HepG2 (cell line): ENCODE data around the gene RPL27A. TPM values are rescaled to one million over a fixed set of nuclear protein-coding genes. Genes with fewer than 3 reads are reported as not detected.

Experiments used
- ESRRA ChIP-seq: sonication (generic); formaldehyde crosslinking; IDR thresholded peaks from 2 replicates; pipeline ENCODE4 v1.5.1; 2020; ENCODE audit warnings: mild to moderate bottlenecking, low read depth, missing genetic modification reagents
- FLYWCH1 ChIP-seq: sonication (generic); formaldehyde crosslinking; IDR thresholded peaks from 2 replicates; pipeline ENCODE4 v1.8.1; 2023; ENCODE audit warnings: mild to moderate bottlenecking, missing genetic modification reagents
- GABPA ChIP-seq, 2 experiments: IDR thresholded peaks; 2 replicates each; pipeline ENCODE4 v1.6.1; 2011 to 2016; ENCODE audit warnings: low read depth in 2 of 2, low read length in 1 of 2, missing biosample characterization in 1 of 2, missing genetic modification characterization in 1 of 2
- GABPB1 ChIP-seq: IDR thresholded peaks from 2 replicates; pipeline ENCODE4 v1.6.1; 2016; ENCODE audit warnings: mild to moderate bottlenecking, missing genetic modification reagents, moderate library complexity, missing compliant biosample characterization
- JUNB ChIP-seq: sonication (generic); formaldehyde crosslinking; IDR thresholded peaks from 2 replicates; pipeline ENCODE4 v1.8.0; 2022; ENCODE audit warnings: missing genetic modification reagents, mild to moderate bottlenecking, borderline replicate concordance
- KDM5A ChIP-seq: fragments of 200-600 bp; sonication (generic); IDR thresholded peaks from 2 replicates; pipeline ENCODE4 v1.7.0; 2018; ENCODE audit warnings: antibody characterized with exemption, mild to moderate bottlenecking, low read length, borderline replicate concordance
- NCOA1 ChIP-seq: sonication (generic); formaldehyde crosslinking; IDR thresholded peaks from 2 replicates; pipeline ENCODE4 v1.9.0; 2021; ENCODE audit warnings: missing genetic modification reagents
- NFYB ChIP-seq: sonication (generic); formaldehyde crosslinking; IDR thresholded peaks from 2 replicates; pipeline ENCODE4 v1.4.0; 2020; ENCODE audit warnings: missing genetic modification reagents
- SP140L ChIP-seq: sonication (generic); formaldehyde crosslinking; IDR thresholded peaks from 2 replicates; pipeline ENCODE4 v1.4.0; 2020; ENCODE audit warnings: missing genetic modification reagents, borderline replicate concordance
- TOPORS ChIP-seq: sonication (generic); formaldehyde crosslinking; IDR thresholded peaks from 2 replicates; pipeline ENCODE4 v1.8.0; 2023; ENCODE audit warnings: mild to moderate bottlenecking, missing genetic modification reagents
- U2AF1 ChIP-seq: fragments of 200-400 bp; formaldehyde crosslinking; optimal IDR thresholded peaks from 2 replicates; pipeline ENCODE3; 2017; ENCODE audit warnings: mild to moderate bottlenecking, low read depth, low read length
- ZBTB8A ChIP-seq: sonication (generic); formaldehyde crosslinking; IDR thresholded peaks from 2 replicates; pipeline ENCODE4 v1.4.0; 2020; ENCODE audit warnings: mild to moderate bottlenecking, low read depth, missing genetic modification reagents, borderline replicate concordance
- ZNF263 ChIP-seq: sonication (generic); formaldehyde crosslinking; IDR thresholded peaks from 2 replicates; pipeline ENCODE4 v1.4.0; 2020; ENCODE audit warnings: missing genetic modification reagents
- ZNF292 ChIP-seq: sonication (generic); formaldehyde crosslinking; IDR thresholded peaks from 2 replicates; pipeline ENCODE4 v1.8.1; 2022; ENCODE audit warnings: mild to moderate bottlenecking, low read depth, missing genetic modification reagents, borderline replicate concordance
- ZNF543 ChIP-seq: sonication (generic); formaldehyde crosslinking; IDR thresholded peaks from 2 replicates; pipeline ENCODE4 v1.4.0; 2020; ENCODE audit warnings: mild to moderate bottlenecking, missing genetic modification reagents
- ZNF547 ChIP-seq: sonication (generic); formaldehyde crosslinking; IDR thresholded peaks from 2 replicates; pipeline ENCODE4 v1.5.1; 2020; ENCODE audit warnings: mild to moderate bottlenecking, missing genetic modification reagents
- ZSCAN25 ChIP-seq: sonication (generic); formaldehyde crosslinking; IDR thresholded peaks from 2 replicates; pipeline ENCODE4 v1.8.0; 2022; ENCODE audit warnings: mild to moderate bottlenecking, missing genetic modification reagents
- polyA plus RNA-seq, 8 experiments: library from polyadenylated mRNA; depleted of rRNA in 3 of 8; stranded (reverse) in 7 of 8; unstranded in 1 of 8; fragments of >200 nt; fragmentation: Illumina TruSeq in 4 of 8; extraction: Trizol in 4 of 8; gene quantifications; 2 replicates each; pipeline versions ENCODE4 v1.2.1 to v1.2.3, GENCODE V29; 2011 to 2016; ENCODE audit warnings: low read depth in 4 of 8, missing spikeins in 1 of 8, mixed read lengths in 1 of 8; ENCODE audit not compliant: insufficient read depth in 1 of 8
- total RNA-seq, 5 experiments: library from RNA; depleted of rRNA; stranded (reverse); fragments of >200 nt; fragmentation: Illumina TruSeq; extraction: Trizol; gene quantifications; 2 replicates each; pipeline ENCODE4 v1.2.3, GENCODE V29; 2016; ENCODE audit warnings: low read depth in 1 of 5
- TF ChIP-seq, protein P1 (sequence below): fragments of 450-650 bp; IDR thresholded peaks from 2 replicates; pipeline ENCODE4 v1.6.1; 2017; ENCODE audit warnings: mild to moderate bottlenecking
- TF ChIP-seq, protein P2 (sequence below): sonication (generic); formaldehyde crosslinking; IDR thresholded peaks from 2 replicates; pipeline ENCODE4 v1.9.0; 2021; ENCODE audit warnings: missing genetic modification reagents, borderline replicate concordance
- TF ChIP-seq, protein P3 (sequence below): sonication (generic); formaldehyde crosslinking; IDR thresholded peaks from 2 replicates; pipeline ENCODE4 v1.5.1; 2020; ENCODE audit warnings: missing genetic modification reagents, mild to moderate bottlenecking, borderline replicate concordance
- TF ChIP-seq, protein P4 (sequence below): sonication (generic); formaldehyde crosslinking; IDR thresholded peaks from 2 replicates; pipeline ENCODE4 v1.4.0; 2020; ENCODE audit warnings: missing genetic modification reagents
- TF ChIP-seq, protein P5 (sequence below): sonication (generic); formaldehyde crosslinking; IDR thresholded peaks from 2 replicates; pipeline ENCODE4 v1.8.0; 2022; ENCODE audit warnings: missing genetic modification reagents, low read depth, mild to moderate bottlenecking, borderline replicate concordance
- TF ChIP-seq, protein P6 (sequence below): sonication (generic); formaldehyde crosslinking; IDR thresholded peaks from 2 replicates; pipeline ENCODE4 v1.8.1; 2023; ENCODE audit warnings: missing genetic modification reagents, mild to moderate bottlenecking, borderline replicate concordance

RPL27A gene
- total and polyA plus RNA-seq, 2 of the 13 experiments (the other 11 are each of a cell fraction or from before 2014, with no cell fraction given), result 1,531 to 2,153 TPM

DNA sequence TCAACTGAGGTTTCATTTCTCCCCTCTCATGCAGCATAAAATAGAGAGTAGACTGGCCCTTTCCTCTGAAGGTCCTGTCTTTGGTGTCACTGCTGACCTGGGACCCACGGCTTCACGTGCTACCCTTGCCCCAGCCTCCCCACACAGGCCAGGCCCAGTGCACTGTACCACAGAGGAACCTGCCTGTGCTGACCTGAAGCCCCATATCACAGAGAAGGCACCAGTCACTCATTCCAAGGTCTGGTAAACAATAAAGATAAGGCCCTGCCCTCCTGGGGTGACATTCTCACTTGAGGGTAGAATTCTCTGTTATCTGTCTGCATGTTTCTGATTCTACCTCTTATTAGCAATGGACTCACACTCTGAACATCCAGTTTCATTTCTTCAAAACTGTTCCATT, 51.3 kb downstream of the RPL27A start (continued):
- TF ChIP-seq, protein P1, sequence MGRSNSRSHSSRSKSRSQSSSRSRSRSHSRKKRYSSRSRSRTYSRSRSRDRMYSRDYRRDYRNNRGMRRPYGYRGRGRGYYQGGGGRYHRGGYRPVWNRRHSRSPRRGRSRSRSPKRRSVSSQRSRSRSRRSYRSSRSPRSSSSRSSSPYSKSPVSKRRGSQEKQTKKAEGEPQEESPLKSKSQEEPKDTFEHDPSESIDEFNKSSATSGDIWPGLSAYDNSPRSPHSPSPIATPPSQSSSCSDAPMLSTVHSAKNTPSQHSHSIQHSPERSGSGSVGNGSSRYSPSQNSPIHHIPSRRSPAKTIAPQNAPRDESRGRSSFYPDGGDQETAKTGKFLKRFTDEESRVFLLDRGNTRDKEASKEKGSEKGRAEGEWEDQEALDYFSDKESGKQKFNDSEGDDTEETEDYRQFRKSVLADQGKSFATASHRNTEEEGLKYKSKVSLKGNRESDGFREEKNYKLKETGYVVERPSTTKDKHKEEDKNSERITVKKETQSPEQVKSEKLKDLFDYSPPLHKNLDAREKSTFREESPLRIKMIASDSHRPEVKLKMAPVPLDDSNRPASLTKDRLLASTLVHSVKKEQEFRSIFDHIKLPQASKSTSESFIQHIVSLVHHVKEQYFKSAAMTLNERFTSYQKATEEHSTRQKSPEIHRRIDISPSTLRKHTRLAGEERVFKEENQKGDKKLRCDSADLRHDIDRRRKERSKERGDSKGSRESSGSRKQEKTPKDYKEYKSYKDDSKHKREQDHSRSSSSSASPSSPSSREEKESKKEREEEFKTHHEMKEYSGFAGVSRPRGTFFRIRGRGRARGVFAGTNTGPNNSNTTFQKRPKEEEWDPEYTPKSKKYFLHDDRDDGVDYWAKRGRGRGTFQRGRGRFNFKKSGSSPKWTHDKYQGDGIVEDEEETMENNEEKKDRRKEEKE, result no peak
- TF ChIP-seq NCOA1 (CRISPR knock-in tag) (no peak), SP140L (CRISPR knock-in tag) (no peak), JUNB (no peak), TOPORS (CRISPR knock-in tag) (no peak), KDM5A (no peak), ESRRA (CRISPR knock-in tag) (no peak), ZBTB8A (CRISPR knock-in tag) (no peak), NFYB (CRISPR knock-in tag) (no peak), GABPB1 (CRISPR knock-in tag) (no peak), ZNF543 (no peak), ZNF292 (CRISPR knock-in tag) (peak; percentile 35; the same call in 1 of the 2 replicates), ZSCAN25 (CRISPR knock-in tag) (no peak), ZNF263 (no peak), GABPA (IDR thresholded peaks at IDR 0.05; ENCODE audit: low read depth, low read length) (no peak), GABPA (CRISPR knock-in tag; IDR thresholded peaks at IDR 0.05; ENCODE audit: low read depth) (0 out of 2 replicates have a peak, but pooled peaks have one; percentile 12), ZNF547 (CRISPR knock-in tag) (no peak), FLYWCH1 (CRISPR knock-in tag) (no peak), U2AF1 (no peak)
- TF ChIP-seq, protein P2, sequence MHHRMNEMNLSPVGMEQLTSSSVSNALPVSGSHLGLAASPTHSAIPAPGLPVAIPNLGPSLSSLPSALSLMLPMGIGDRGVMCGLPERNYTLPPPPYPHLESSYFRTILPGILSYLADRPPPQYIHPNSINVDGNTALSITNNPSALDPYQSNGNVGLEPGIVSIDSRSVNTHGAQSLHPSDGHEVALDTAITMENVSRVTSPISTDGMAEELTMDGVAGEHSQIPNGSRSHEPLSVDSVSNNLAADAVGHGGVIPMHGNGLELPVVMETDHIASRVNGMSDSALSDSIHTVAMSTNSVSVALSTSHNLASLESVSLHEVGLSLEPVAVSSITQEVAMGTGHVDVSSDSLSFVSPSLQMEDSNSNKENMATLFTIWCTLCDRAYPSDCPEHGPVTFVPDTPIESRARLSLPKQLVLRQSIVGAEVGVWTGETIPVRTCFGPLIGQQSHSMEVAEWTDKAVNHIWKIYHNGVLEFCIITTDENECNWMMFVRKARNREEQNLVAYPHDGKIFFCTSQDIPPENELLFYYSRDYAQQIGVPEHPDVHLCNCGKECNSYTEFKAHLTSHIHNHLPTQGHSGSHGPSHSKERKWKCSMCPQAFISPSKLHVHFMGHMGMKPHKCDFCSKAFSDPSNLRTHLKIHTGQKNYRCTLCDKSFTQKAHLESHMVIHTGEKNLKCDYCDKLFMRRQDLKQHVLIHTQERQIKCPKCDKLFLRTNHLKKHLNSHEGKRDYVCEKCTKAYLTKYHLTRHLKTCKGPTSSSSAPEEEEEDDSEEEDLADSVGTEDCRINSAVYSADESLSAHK (CRISPR knock-in tag), result no peak
- TF ChIP-seq, protein P3, sequence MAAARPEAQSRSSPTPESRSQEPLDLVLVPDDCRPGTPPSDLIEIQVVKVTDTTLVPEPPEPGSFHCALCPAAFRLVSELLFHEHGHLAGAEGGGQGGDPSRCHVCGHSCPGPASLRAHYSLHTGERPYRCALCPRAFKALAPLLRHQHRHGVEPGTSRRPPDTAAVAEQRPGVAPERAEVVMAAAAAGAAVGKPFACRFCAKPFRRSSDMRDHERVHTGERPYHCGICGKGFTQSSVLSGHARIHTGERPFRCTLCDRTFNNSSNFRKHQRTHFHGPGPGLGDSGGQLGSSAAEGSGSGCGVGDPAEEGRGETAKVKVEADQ (CRISPR knock-in tag), result no peak
- TF ChIP-seq, protein P4, sequence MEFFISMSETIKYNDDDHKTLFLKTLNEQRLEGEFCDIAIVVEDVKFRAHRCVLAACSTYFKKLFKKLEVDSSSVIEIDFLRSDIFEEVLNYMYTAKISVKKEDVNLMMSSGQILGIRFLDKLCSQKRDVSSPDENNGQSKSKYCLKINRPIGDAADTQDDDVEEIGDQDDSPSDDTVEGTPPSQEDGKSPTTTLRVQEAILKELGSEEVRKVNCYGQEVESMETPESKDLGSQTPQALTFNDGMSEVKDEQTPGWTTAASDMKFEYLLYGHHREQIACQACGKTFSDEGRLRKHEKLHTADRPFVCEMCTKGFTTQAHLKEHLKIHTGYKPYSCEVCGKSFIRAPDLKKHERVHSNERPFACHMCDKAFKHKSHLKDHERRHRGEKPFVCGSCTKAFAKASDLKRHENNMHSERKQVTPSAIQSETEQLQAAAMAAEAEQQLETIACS, result no peak
- TF ChIP-seq, protein P5, sequence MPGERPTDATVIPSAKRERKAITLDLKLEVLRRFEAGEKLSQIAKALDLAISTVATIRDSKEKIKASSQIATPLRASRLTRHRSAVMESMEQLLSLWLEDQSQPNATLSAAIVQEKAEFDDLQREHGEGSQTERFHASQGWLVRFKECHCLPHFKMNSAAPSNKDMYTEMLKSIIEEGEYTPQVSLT (CRISPR knock-in tag), result no peak
- TF ChIP-seq, protein P6, sequence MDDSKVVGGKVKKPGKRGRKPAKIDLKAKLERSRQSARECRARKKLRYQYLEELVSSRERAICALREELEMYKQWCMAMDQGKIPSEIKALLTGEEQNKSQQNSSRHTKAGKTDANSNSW (CRISPR knock-in tag), result no peak
